HG02759 (cell line): ENCODE results near the gene USP32.
"Not testable (repeated sequence)": the region's sequence is repeated elsewhere in the genome, so short reads cannot be mapped to it uniquely, and the experiment has no call there.

Source experiments
- ATAC-seq: cut with Tn5 transposase; IDR thresholded peaks from one replicate; pipeline ENCODE4 v1.9.1; 2021; ENCODE audit warnings: mild to moderate bottlenecking, moderate library complexity; ENCODE audit not compliant: unreplicated experiment

Gene USP32

GRCh38 chr17:60372790-60373483 lies 19.0 kb downstream of the USP32 start:
- no peak for ATAC-seq

- no peak for ATAC-seq
Observed at GRCh38 chr17:60371818-60372510, 20.0 kb downstream of the USP32 start.

GRCh38 chr17:60371416-60371815 lies 20.5 kb downstream of the USP32 start:
- ATAC-seq, result no peak

GRCh38 chr17:60369727-60370126 lies 22.2 kb downstream of the USP32 start:
- no peak for ATAC-seq

GRCh38 chr17:60363700-60364405 lies 28.1 kb downstream of the USP32 start:
- ATAC-seq, result no peak

GRCh38 chr17:60362329-60362728 lies 29.6 kb downstream of the USP32 start:
- ATAC-seq, result no peak

- no peak for ATAC-seq
Observed at GRCh38 chr17:60361889-60362288, 30.0 kb downstream of the USP32 start.

- ATAC-seq, result no peak
Observed at GRCh38 chr17:60359415-60359814, 32.5 kb downstream of the USP32 start.

- no peak for ATAC-seq
Observed at GRCh38 chr17:60358606-60359225, 33.2 kb downstream of the USP32 start.

GRCh38 chr17:60356940-60357339 lies 35.0 kb downstream of the USP32 start:
- no peak for ATAC-seq

GRCh38 chr17:60355663-60356594 lies 36.0 kb downstream of the USP32 start:
- no peak for ATAC-seq

GRCh38 chr17:60354223-60354622 lies 37.7 kb downstream of the USP32 start:
- no peak for ATAC-seq

- ATAC-seq, result no peak
Observed at GRCh38 chr17:60353773-60354172, 38.2 kb downstream of the USP32 start.

GRCh38 chr17:60352569-60352968 lies 39.4 kb downstream of the USP32 start:
- no peak for ATAC-seq

- ATAC-seq, result no peak
Observed at GRCh38 chr17:60352071-60352470, 39.9 kb downstream of the USP32 start.

- no peak for ATAC-seq
Observed at GRCh38 chr17:60351012-60351695, 40.8 kb downstream of the USP32 start.

GRCh38 chr17:60348616-60349015 lies 43.3 kb downstream of the USP32 start:
- ATAC-seq, result no peak

- ATAC-seq, result no peak
Observed at GRCh38 chr17:60345233-60345632, 46.7 kb downstream of the USP32 start.

GRCh38 chr17:60342492-60342891 lies 49.4 kb downstream of the USP32 start:
- not testable (repeated sequence) for ATAC-seq

- ATAC-seq, result no peak
Observed at GRCh38 chr17:60335289-60335688, 56.6 kb downstream of the USP32 start.
